GM18502 (cell line): ENCODE results near the gene RPUSD3.

Source experiments
- ATAC-seq: cut with Tn5 transposase; IDR thresholded peaks from one replicate; pipeline ENCODE4 v1.9.1; 2021; ENCODE audit warnings: mild to moderate bottlenecking; ENCODE audit not compliant: unreplicated experiment, poor library complexity

Gene RPUSD3

DNA sequence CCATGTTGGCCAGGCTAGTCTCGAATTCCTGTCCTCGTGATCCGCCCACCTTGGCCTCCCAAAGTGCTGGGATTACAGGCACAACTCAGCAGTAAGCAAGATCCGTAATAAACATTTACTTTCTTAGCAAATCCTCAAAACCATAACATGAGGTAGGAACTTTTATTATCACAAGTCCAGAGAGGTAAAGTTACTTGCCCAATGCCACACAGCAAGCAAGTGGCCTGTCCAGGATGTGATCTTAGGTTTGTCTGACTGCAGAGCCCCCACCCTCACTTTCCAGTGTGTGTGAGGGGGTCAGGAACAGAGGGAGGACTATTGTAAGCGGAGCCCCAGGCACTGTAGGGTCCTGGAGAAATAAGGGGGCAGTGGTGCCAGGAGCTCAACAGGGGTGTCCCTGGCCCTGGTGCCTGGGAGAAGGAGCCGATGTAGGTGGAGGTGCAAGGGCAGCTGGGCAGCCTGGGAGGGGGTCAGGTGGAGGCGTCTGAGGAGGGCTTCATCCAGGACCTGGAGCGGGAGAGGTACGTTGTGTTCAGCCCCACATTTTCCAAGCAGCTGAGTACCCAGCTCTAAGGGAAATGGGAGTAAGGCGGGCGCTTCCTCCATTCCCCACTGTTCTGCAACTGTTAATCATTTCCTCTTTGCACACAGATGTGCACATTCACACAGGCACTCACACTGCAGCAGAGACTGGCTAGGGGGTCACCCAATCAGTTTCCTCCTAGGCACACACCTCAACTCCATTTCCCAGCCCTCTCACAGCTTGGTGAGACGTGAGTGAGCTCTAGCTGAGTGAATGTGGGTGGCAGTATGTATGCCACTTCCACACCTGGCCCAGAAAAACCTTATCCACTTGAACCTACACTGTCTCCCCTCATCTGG lies 5.9 kb downstream of the RPUSD3 start:
- no peak for ATAC-seq

DNA sequence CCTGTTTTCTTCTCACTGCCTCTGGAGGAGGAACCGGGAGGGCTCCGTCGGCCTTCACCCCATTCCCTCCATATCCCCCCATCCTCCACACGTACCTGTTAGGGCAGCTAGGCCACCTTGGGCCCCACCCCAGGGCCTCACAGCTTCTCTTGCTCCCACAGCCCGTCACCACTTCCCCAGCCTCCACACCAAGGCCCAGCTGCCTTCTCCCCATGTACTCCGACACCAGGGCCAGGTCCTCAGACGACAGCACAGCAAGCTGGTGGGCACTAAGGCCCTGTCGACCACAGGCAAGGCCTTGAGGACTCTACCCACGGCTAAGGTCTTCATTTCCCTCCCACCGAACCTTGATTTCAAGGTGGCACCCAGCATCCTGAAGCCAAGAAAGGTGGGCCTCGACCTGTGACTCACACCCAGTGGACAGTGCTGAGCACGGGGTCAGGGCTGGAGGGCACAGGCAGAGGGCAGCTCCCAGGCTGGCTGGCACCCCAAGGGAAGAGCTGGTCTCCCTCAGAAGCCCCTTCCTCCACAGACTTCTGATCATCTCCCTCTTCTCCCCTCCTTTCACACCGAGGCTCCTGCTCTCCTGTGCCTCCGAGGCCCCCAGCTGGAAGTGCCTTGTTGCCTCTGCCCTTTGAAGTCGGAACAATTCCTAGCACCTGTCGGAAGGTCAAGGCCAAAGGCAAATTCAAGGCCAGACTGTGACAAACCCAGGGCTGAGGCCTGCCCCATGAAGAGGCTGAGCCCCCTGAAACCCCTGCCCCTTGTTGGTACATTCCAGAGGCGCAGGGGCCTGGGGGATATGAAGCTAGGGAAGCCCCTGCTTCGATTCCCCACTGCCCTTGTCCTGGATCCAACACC lies 9.1 kb downstream of the RPUSD3 start:
- ATAC-seq, result no peak

DNA sequence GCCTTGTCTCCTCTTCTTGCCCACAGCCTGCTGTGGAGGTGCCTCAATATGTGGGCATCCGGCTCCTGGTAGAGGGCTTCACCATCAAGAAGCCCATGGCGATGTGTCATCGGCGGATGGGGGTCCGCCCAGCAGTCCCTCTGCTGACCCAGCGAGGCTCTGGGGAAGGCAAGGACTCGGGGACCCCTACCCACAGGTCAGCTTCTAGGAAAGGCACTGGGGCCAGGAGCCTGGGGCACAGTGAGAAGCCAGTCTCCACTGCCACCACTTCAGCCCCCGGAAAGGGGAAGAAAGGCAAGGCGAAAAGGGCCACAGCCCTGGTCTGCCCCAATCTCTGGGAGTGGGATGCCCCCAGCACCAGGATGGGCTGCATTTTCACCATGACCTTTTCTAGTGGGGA lies 10.7 kb downstream of the RPUSD3 start:
- no peak for ATAC-seq

DNA sequence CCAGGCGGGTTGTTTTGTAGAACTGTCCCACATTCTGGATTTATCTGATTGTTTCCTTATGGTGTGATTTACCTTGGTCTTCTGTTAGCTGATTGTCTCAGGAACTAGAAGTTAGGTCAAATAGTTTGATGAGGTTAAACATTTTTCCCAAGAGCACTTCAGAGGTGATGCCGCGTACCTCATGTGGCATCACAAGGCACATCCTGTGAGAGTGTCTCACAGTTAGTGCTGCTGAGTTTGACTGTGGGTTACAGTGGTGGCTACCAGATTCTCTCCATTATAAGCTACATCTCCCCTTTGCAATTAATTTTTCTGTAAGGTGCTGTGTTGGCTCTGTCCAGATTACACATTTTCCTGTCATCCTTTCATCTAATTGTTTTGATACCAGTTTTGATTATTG lies 12.6 kb downstream of the RPUSD3 start:
- no peak for ATAC-seq

DNA sequence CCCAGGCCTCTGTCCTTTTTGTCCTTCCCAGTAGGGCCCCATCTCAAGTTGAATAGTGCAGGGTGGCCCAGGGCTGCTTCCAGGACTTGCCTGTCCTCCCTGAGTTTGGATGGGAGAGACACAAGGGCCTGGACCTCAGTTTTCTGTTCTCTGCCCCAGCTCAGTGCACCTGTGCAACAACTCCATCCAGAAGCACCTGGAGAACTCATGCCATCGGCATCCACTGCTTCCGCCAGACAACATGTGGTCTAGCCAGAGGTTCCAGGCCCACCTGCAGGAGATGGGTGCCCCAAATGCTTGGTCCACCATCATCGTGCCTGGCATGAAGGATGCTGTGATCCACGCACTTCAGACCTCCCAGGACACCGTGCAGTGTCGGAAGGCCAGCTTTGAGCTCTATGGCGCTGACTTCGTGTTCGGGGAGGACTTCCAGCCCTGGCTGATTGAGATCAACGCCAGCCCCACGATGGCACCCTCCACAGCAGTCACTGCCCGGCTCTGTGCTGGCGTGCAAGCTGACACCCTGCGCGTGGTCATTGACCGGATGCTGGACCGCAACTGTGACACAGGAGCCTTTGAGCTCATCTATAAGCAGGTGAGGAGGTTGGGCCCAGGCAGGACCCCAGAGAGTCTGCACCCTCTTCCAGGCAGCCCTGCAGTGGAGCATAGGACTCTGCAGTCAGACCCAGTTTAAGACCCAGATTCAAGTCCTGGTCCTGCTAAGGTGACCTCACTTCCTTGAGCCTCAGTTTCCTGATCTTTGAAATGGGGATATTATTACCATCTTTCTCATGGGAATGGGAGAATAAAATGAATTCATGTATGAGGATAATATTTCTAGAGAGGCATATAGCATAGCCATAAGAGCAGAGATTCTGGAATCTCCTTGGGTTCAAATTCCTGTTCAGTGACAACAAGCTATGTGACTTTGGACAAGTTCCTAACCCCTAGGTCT lies 14.7 kb downstream of the RPUSD3 start:
- ATAC-seq, result no peak

DNA sequence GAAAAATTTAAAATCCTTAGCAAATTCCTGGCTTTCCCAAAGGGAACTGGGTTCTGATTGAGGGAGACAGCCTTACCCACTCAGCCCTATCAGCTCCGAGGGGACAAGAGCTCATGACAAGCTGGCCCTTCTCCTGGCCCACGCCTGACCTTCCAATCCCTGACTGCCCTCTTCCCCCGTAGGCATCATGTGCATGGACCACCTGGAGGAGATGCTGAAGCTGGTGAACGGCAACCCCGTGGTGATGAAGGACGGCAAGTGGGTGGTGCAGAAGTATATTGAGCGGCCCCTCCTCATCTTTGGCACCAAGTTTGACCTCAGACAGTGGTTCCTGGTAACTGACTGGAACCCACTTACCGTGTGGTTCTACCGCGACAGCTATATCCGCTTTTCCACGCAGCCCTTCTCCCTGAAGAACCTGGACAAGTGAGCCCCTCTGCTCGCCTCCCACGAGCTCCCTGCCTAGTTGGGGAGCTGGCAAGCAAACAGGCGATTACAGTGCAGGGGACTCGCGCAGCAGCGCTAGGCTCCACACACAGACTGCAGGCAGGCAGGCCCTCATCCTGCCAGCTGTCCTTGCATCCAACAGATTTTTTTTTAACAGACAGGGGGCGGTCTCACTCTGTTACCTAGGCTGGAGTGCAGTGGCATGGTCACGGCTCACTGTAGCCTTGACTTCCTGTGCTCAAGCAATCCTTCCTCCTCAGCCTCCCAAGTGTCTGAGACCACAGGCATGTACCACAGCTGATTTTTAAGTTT lies 16.8 kb downstream of the RPUSD3 start:
- no peak for ATAC-seq

DNA sequence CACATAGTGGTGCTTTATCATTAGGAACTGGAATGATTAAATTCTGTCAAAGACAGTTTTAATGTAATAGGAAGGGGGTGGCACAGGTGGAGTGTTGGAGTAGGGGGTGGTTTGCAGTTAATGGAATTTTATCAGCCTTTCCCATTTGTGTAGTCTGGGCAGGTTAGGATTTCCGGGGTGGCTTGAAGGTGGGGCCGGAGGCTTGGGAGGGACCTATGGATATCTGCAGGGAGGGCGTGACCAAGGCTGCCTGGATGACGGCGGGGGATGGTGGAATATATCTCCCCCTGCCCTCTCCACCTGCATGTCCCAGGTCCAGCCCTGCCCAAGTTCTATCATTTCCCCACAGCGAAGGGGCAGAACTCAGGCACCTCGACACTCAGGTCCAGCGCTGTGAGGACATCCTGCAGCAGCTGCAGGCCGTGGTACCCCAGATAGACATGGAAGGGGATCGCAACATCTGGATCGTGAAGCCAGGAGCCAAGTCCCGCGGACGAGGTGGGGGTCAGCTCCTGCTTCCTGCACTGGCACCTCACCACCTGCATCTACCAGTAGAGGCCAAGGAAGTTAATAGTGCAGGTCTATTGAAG lies 18.3 kb downstream of the RPUSD3 start:
- ATAC-seq, result no peak

DNA sequence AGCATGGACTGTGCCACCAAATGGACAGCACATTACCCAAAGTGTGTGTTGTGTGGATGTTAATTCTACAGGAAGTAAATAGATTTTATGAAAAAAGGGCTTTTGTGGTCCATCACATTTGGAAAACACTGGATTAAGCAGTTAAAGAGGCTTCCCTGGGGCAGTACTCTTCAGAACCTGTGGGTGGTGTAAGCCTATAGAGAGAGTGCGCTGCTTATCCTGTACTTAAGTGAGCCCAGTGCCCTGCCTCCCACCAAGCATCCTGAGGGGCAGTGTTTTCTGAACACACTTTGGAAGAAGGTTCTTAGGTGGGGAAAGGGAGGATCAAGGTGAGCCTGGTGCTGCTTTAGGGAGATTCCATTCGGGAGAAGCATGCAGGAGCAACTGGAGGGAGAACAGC lies 22.9 kb downstream of the RPUSD3 start:
- ATAC-seq, result no peak

DNA sequence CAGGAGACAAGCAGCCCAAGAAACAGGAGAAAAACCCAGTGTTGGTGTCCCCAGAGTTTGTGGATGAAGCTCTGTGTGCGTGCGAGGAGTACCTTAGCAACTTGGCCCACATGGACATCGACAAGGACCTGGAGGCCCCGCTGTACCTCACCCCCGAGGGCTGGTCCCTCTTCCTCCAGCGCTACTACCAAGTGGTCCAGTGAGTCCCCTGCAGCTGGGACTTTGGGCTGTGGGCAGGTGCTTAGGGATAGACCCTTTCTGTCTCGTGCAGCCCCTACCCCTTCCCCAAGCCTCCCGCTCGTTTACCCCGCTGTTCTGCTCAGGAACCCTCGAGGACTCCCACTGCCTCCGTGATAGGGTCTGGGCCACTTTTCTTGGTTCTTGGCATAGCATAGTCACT lies 23.3 kb downstream of the RPUSD3 start:
- ATAC-seq, result no peak

DNA sequence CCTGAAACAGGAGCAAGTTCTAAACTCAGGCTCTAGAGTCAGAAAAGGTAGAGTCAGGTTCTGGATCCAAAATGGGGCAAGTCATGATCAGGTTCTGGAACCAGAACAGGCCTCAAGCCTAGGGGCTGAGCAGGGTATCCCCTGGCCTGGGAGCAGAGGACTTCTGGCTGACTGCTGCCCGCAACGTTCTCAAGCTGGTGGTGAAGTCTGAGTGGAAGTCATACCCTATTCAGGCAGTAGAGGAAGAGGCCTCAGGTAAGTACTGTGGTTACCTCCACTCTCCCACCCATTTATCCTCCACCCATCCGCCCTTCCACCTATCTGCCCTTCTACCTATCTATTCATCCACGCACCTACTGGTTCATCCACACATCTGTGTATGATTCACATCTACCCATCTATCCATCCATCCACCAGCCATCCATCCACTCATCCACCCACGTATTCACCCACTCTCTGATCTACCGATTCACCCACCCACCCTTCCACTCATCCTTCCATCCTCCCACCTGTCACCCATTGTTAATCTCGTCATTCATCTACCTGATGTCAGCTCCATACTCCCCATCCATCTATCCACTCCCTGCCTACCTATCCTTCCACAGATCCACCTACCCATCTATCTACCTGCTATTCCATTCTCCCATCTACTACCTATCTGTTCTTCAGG lies 25.0 kb downstream of the RPUSD3 start:
- ATAC-seq, result no peak

DNA sequence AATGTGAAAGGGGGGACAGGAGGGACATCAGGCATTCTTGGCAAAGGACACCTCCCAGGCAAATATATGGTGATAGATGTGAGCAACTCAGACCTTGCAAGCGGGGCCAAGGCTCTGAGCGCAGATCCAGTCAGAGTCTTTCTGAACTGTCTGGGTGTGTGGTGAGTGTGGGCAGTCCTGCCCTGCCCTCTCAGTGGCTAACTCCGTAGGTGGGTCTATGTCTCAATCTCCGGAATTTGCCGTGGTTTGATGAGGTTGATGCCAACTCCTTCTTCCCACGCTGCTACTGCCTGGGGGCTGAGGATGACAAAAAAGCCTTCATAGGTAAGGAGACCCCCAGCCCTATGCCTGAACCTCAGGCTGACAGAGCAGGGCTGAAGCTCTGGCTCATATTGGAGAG lies 26.4 kb downstream of the RPUSD3 start:
- no peak for ATAC-seq

DNA sequence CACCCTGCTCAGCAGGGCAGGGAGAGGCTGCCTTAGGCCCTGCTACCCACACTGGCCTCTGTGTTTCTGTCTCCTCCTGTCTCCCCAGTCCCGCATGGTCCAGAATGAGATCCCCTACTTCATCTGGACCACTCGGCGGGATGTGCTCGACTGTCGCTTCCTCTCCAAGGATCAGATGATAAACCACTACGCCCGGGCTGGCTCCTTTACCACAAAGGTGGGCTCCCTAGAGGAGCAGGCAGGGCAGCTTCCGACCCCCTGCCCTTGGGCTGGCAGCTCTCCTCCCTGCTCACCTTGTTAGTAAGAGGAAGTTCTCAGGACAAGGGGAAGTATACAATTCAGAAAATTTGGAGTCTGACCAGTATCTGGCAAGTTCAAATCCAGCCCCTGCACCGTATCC lies 27.8 kb downstream of the RPUSD3 start:
- no peak for ATAC-seq

DNA sequence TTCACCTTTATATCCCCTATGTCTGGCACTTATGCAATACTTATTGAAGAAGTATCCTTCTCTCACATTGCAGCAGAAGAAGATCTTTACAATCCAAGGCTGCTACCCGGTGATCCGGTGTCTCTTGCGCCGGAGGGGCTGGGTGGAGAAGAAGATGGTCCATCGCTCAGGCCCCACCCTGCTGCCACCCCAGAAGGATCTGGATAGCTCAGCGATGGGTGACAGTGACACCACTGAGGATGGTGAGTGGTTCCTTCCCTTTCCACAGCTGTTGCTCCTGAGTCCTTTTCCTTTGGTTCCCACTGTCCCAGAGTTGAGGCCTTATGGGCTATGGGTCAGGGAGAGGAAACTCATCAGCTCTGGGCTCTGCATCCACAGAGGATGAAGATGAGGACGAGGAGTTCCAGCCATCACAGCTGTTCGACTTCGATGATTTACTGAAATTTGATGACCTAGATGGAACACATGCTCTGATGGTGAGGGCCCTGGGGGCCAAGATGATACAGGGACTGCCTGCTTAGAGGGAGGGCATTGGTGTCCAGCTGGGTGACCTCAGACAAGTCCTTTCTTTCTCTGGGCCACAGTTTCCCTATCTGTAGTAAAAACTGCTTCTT lies 30.8 kb downstream of the RPUSD3 start:
- no peak for ATAC-seq

DNA sequence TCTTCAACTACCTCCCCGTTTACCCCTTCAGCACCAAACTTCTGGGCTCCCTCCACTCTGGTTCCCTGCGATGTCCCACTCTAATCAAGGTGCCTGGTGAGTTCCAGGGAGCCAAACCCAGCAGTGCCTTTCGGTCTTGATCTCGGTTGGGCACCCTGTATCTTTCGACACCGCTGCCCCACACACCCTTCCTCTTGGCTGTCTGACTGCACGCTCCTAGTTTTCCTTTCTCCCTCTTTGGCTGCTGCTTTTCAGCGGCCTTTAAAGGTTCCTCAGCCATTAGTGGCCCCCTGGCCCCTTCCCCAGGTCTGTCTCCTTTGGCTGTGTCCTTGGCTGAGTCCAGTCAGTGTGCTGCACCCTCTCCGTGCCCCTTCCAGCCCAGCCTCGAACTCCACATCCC lies 33.0 kb downstream of the RPUSD3 start:
- ATAC-seq, result no peak

DNA sequence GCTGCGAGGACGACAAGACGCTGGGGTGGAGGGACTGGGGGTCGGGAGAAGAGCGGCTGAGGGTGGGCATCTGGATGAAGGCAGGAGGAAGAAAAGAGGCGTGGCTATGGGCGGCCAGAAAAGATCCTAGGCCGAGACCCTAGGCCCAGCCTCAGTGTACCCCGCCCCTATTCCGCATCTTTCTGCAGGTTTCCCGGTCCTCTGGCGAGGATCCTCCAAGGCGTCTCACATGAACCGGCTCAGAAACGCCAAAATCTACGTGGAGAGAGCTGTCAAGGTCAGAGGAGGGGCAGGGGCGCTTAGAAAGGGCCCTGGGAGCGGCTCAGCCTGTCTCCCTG lies 33.4 kb downstream of the RPUSD3 start:
- no peak for ATAC-seq

DNA sequence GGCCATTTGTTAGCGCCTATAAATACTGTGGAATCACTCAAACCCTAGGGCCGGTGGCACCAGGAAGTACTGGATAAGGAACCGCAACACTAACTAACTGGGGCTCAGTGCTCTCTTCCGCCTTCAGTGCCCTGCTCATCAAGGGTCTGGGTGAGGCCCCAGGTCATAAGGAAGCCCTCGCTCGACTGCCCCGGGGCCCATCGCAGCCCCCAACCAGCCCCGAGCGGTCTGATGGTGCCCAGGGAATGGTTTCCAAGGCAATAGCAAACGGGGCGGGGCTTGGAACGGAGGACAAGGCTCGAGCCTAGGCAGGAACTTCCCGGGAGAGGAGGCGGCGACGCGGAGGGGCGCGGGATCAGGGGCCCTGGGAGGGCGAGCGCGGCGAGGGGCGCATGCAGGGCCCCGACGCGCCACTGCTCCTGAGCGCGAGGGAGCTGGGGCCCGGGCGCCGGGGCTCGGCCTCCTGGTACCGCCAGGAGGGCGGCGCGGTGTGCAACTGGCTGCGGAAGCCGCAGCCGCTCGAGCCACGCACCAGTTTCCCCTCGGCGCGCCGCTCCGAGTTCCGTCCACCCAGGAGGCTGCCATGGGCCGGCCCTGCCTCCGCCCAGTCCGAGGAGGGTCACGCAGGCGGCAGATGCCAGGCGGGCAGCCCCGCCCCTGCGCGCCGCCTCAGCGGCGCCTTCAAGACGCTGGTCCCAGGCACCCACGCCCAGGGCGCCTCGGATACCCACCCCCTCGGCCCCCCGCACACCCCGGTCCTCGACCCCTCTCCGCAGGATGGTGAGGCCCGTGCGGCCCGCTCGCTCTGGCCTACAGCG lies 34.0 kb downstream of the RPUSD3 start, which contains the start of gene TTLL3:
TTLL3 (plus strand) TSS at position 648 of the 818 bp plus-strand sequence. CDS start 400 bp downstream, outside the sequence.
- ATAC-seq, result peak; percentile 48

DNA sequence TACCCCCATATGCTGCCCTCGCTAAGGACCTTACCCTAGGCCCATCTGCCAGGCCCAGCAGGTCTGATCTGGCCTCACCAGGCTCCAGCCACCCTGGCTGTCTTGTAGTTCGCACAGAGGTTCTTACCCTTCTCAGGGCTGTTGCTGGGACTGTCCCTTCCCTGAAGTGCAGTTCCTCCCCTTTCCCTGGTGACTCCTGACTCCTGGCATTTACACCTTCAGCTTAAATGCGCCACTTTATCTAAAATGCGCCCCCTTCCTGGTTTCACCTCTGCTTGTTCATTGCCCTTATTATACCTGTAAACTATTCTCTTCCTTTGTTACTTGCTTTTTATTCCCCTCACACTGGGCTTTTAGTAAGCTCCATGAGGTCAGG lies 34.6 kb downstream of the RPUSD3 start:
- no peak for ATAC-seq
